HUES64 (cell line): Measurements from ENCODE around the gene CRLF1.

Experiments used
- H3K27ac ChIP-seq: 2 replicates; pipeline ENCODE4 v1.7.0; 2013; ENCODE audit warnings: low read depth, low read length, inconsistent platforms
- H3K27me3 ChIP-seq: 2 replicates; pipeline ENCODE4 v1.6.1; 2013; ENCODE audit warnings: mild to moderate bottlenecking, low read length; ENCODE audit not compliant: insufficient read depth
- H3K36me3 ChIP-seq: 2 replicates; pipeline ENCODE4 v1.6.1; 2013; ENCODE audit warnings: mild to moderate bottlenecking, low read length; ENCODE audit not compliant: insufficient read depth
- H3K4me1 ChIP-seq: 2 replicates; pipeline ENCODE4 v1.6.1; 2013; ENCODE audit warnings: mild to moderate bottlenecking, low read length, moderate library complexity; ENCODE audit not compliant: insufficient read depth
- H3K4me3 ChIP-seq: 2 replicates; pipeline ENCODE4 v1.5.1; 2013; ENCODE audit warnings: mild to moderate bottlenecking, low read length, moderate library complexity
- H3K9ac ChIP-seq: 2 replicates; pipeline ENCODE4 v1.6.1; 2013; ENCODE audit warnings: mild to moderate bottlenecking, low read depth, low read length
- H3K9me3 ChIP-seq: 2 replicates; pipeline ENCODE4 v1.6.1; 2013; ENCODE audit warnings: low read depth, low read length; ENCODE audit not compliant: insufficient read depth
- WGBS: fragments of 150-250, 120-280 bp; methylation state at CpG from one replicate; pipeline ENCODE4 v1.1.7; 2013; ENCODE audit warnings: missing lambda C conversion rate; 5-methylcytosine and 5-hydroxymethylcytosine counted together

Gene CRLF1

GRCh38 chr19:18559685-18560084, 46.9 kb downstream of the CRLF1 start:
- H3K27me3 ChIP-seq: no peaks in the 10 kb centered on the region
- H3K4me1 ChIP-seq: no peaks in the 10 kb centered on the region
- H3K4me3 ChIP-seq: no peak overlapping the region
- H3K9ac ChIP-seq: no peak overlapping the region; the same call in 1 of the 2 replicates
- 94% methylated on average over 5 of the region's 5 CpGs for WGBS
- H3K27ac ChIP-seq: no peak overlapping the region
- H3K36me3 ChIP-seq: peaks cover 29% of the 10 kb centered on the region
- no peaks in the 10 kb centered on the region for H3K9me3 ChIP-seq

DNA sequence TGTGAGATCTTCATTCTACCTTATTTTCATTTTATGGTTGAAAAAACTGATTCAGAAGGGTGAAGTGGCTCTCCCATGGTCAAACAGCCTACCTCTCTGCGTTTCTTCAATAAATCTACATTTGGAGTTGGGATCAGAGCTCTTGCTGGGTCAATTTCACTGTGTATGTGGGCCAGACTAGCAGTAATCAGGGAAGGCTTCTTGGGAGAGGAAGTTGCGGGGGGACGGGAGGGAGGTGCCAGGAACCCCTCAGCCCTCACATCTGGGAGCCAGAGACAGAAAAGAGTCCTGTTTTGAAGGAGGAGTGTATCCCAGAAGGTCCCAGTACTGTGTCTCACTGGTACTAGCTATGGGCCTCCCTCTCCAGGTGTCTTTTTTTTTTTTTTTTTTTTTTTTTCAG, 48.0 kb downstream of the CRLF1 start:
- 83% methylated on average over 3 of the region's 3 CpGs for whole genome bisulfite sequencing
- H3K27ac ChIP-seq: peak overlapping the region; percentile 56; the same call in 1 of the 2 replicates
- no peaks in the 10 kb centered on the region for H3K9me3 ChIP-seq
- H3K4me3 ChIP-seq: peak overlapping the region; percentile 82
- H3K36me3 ChIP-seq: peaks cover 23% of the 10 kb centered on the region
- no peaks in the 10 kb centered on the region for H3K4me1 ChIP-seq
- no peaks in the 10 kb centered on the region for H3K27me3 ChIP-seq
- peak overlapping the region; percentile 75 for H3K9ac ChIP-seq

- 17% methylated on average over 11 of the region's 11 CpGs for WGBS
- Histone ChIP-seq H3K27me3 (no peaks in the 10 kb centered on the region), H3K9me3 (no peaks in the 10 kb centered on the region)
These were observed 48.4 kb downstream of the CRLF1 start for GRCh38 chr19:18558202-18558555.

GRCh38 chr19:18557411-18558201, 49.0 kb downstream of the CRLF1 start, which contains the start of gene KXD1:
TSS of gene KXD1 (plus strand) at chr19:18557870. CDS start at chr19:18562057, 4,187 bp downstream.
- peak within 1 kb of the TSS; percentile 56 for H3K27ac ChIP-seq
- H3K9ac ChIP-seq: peak within 1 kb of the TSS; percentile 75
- WGBS: 1% methylated on average over 57 of the region's 58 CpGs
- H3K4me1 ChIP-seq: no peaks in the 10 kb centered on the region
- no peaks in the 10 kb centered on the region for H3K9me3 ChIP-seq
- H3K27me3 ChIP-seq: no peaks in the 10 kb centered on the region
- H3K36me3 ChIP-seq: peaks cover 16% of the 10 kb centered on the region
- peak within 1 kb of the TSS; percentile 82 for H3K4me3 ChIP-seq

More at GRCh38 chr19:18558202-18558555, 48.4 kb downstream of the CRLF1 start:
- Histone ChIP-seq H3K4me3 (peak overlapping the region; percentile 82), H3K36me3 (peaks cover 22% of the 10 kb centered on the region), H3K27ac (peak overlapping the region; percentile 56), H3K9ac (peak overlapping the region; percentile 75), H3K4me1 (no peaks in the 10 kb centered on the region)

DNA sequence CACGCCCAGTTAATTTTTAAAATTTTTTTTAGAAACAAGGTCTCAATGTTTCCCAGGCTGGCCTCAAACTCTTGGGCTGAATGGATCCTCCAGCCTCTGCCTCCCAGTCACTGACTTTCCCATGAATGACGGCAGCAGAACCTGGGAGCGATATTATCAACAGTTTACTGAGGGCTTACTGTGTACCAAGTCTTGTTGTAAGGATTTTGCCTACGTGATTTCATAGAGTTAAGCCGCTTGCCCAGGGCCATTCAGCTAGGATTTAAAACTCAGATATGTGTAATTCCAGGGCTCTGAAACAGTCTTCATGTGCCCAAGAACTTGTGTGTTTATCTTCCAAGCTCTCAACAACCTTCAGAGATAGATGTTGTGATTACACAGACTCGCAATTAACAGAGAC, 55.0 kb downstream of the CRLF1 start:
- Histone ChIP-seq H3K27me3 (no peaks in the 10 kb centered on the region), H3K4me1 (no peaks in the 10 kb centered on the region), H3K27ac (no peak overlapping the region), H3K9me3 (no peaks in the 10 kb centered on the region), H3K36me3 (no peaks in the 10 kb centered on the region), H3K9ac (no peak overlapping the region), H3K4me3 (no peak overlapping the region)
- WGBS: 89% methylated on average over 6 of the region's 6 CpGs

- peak overlapping the region; percentile 58 for H3K4me3 ChIP-seq
- H3K4me1 ChIP-seq: peaks cover 6% of the 10 kb centered on the region
- no peak overlapping the region for H3K27ac ChIP-seq
- WGBS: under 1% methylated on average over 10 of the region's 12 CpGs
- no peaks in the 10 kb centered on the region for H3K9me3 ChIP-seq
- H3K36me3 ChIP-seq: peaks cover 24% of the 10 kb centered on the region
- H3K27me3 ChIP-seq: no peaks in the 10 kb centered on the region
- H3K9ac ChIP-seq: peak overlapping the region; percentile 13; the same call in 1 of the 2 replicates
These were observed 62.7 kb downstream of the CRLF1 start for GRCh38 chr19:18543814-18544475.
